Left ventricle myocardium inferior (tissue), 1 donor: ENCODE measurements around the gene RBFOX1. TPM values are rescaled to one million over a fixed set of nuclear protein-coding genes. Genes with fewer than 3 reads are reported as not detected.

Experiments
- DNase-seq: peaks from one replicate; pipeline ENCODE4 v3.0.0-alpha.2; 2020
- H3K27ac ChIP-seq: fragments of 200-600 bp; replicated peaks from 2 replicates; pipeline ENCODE4 v1.8.0; 2021
- H3K27me3 ChIP-seq: fragments of 200-600 bp; 2 replicates; pipeline ENCODE4 v1.8.0; 2021; ENCODE audit warnings: low read depth
- H3K36me3 ChIP-seq: fragments of 200-600 bp; 2 replicates; pipeline ENCODE4 v1.8.0; 2021
- H3K4me1 ChIP-seq: fragments of 200-600 bp; 2 replicates; pipeline ENCODE4 v1.8.0; 2021
- H3K4me3 ChIP-seq: fragments of 200-600 bp; 2 replicates; pipeline ENCODE4 v1.8.0; 2021; ENCODE audit warnings: mild to moderate bottlenecking, moderate library complexity
- H3K9me3 ChIP-seq: fragments of 200-600 bp; replicated peaks from 2 replicates; pipeline ENCODE4 v1.8.0; 2021
- intact Hi-C: fragments of 100-400 bp; cut with micrococcal nuclease; formaldehyde crosslinking; loops from one replicate; pipeline ENCODE4 v1.11.0; 2022
- total RNA-seq: library from RNA; stranded (reverse); fragmentation: NEBNext Ultra II Directional; extraction: Animal tissue kit (Norgen Biotek cat#: 25700); gene quantifications from one replicate; pipeline ENCODE4 v1.2.1, GENCODE V29; 2021
- TF ChIP-seq, protein P1 (sequence below): fragments of 200-600 bp; IDR thresholded peaks from 2 replicates; pipeline ENCODE4 v1.8.0; 2021; ENCODE audit warnings: antibody characterized with exemption, mild to moderate bottlenecking, borderline replicate concordance
- donor health status: DM: no; HTN: yes; CAD: no; lungs with severe emphysema.

Gene RBFOX1
- total RNA-seq, 1 donor from 2014 or later, result 71.8 TPM

DNA sequence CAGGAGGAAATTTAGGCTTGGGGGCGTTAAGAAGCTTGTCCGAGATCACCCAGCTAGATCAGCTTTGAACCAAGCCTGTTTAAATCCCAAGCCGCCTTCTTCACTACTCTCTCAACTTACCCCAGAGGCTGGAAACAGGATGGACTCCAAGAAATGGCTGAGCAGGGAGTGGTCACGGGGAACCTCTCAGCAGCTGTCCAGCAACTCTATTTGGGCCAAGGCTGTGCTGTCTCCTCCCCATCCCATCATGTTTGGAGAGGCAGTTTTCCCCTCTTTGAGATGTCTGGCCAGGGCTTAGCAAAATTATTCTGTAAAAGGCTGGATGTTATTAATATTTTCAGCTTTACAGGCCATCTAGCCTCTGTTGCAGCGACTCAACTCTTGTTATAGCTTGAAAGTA, 305.7 kb downstream of the RBFOX1 start:
- no peaks in the 10 kb centered on the region for H3K27me3 ChIP-seq
- no peaks in the 10 kb centered on the region for H3K9me3 ChIP-seq
- TF ChIP-seq, protein P1, sequence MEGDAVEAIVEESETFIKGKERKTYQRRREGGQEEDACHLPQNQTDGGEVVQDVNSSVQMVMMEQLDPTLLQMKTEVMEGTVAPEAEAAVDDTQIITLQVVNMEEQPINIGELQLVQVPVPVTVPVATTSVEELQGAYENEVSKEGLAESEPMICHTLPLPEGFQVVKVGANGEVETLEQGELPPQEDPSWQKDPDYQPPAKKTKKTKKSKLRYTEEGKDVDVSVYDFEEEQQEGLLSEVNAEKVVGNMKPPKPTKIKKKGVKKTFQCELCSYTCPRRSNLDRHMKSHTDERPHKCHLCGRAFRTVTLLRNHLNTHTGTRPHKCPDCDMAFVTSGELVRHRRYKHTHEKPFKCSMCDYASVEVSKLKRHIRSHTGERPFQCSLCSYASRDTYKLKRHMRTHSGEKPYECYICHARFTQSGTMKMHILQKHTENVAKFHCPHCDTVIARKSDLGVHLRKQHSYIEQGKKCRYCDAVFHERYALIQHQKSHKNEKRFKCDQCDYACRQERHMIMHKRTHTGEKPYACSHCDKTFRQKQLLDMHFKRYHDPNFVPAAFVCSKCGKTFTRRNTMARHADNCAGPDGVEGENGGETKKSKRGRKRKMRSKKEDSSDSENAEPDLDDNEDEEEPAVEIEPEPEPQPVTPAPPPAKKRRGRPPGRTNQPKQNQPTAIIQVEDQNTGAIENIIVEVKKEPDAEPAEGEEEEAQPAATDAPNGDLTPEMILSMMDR, result no peak
- no peak for DNase-seq
- H3K4me3 ChIP-seq, result no peak overlapping the region
- no peak overlapping the region for H3K27ac ChIP-seq
- no peaks in the 10 kb centered on the region for H3K4me1 ChIP-seq
- intact Hi-C loops, result no loop called here
- H3K36me3 ChIP-seq, result no peaks in the 10 kb centered on the region

DNA sequence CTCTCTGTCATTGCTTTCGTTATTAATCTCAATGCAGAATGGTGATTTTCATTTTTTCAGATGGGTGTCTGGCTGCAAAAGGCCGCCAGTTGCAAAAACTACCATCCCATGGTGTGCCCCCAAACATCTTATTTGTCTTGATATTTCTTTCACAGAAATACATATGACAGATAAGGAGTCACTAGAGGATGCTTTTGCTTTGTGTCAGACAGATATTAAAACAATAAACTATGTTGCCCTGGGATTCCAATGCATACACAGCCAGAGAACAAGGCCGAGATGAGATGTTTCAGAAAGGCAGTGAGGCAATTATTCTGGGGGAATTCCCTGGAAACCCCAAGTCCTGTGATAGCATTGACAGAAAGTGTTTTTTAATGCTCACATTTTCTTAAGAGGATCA, 307.7 kb downstream of the RBFOX1 start:
- intact Hi-C loops, result no loop called here
- Histone ChIP-seq H3K27me3 (no peaks in the 10 kb centered on the region), H3K9me3 (no peaks in the 10 kb centered on the region), H3K4me1 (no peaks in the 10 kb centered on the region), H3K4me3 (no peak overlapping the region), H3K27ac (no peak overlapping the region), H3K36me3 (no peaks in the 10 kb centered on the region)
- TF ChIP-seq, protein P1, result no peak
- no peak for DNase-seq

DNA sequence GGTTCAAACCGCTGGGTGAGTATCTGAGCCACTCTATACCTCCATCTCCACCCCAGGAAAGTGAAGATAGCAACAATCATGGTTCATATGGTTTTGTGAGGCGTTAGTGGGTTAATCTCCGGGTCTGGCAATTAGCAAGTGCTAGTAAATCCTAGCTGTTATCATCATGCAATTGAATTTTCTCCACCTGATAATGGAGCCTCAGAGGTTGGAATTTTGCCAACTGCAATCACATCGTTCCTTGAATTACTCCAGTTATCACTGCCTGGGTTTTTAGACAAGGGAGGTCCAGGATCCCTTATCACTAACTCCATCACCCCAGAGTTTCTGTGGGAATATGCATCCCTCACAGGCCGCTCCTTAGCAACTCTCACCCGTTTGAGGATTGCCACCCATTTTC, 311.5 kb downstream of the RBFOX1 start:
- Histone ChIP-seq H3K36me3 (no peaks in the 10 kb centered on the region), H3K9me3 (no peaks in the 10 kb centered on the region), H3K4me1 (no peaks in the 10 kb centered on the region), H3K27ac (no peak overlapping the region), H3K27me3 (no peaks in the 10 kb centered on the region), H3K4me3 (no peak overlapping the region)
- no peak for DNase-seq
- TF ChIP-seq, protein P1, result no peak
- intact Hi-C loops, result no loop called here

DNA sequence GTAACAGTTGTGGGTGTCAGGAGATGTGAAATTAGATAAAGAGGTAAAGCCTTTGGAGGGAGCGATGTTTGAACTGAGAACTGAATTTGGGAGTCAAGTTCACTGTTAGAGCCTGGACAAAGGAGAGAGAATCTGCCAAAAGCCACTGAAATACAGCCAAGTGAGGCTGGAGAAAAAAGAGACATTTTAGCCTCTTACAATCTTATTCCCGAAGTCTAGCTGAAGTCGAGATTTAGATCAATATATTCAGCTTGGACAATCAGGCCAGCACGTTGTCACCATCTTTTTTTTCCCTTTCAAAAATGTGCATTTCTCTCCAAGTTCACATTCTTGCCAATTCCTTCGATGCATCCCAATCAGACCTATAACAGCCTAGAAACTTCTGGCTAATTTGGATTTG, 312.2 kb downstream of the RBFOX1 start:
- no peak for DNase-seq
- TF ChIP-seq, protein P1, result no peak
- Histone ChIP-seq H3K36me3 (no peaks in the 10 kb centered on the region), H3K9me3 (no peaks in the 10 kb centered on the region), H3K4me1 (no peaks in the 10 kb centered on the region), H3K4me3 (no peak overlapping the region), H3K27me3 (no peaks in the 10 kb centered on the region), H3K27ac (no peak overlapping the region)
- intact Hi-C loops, result no loop called here

DNA sequence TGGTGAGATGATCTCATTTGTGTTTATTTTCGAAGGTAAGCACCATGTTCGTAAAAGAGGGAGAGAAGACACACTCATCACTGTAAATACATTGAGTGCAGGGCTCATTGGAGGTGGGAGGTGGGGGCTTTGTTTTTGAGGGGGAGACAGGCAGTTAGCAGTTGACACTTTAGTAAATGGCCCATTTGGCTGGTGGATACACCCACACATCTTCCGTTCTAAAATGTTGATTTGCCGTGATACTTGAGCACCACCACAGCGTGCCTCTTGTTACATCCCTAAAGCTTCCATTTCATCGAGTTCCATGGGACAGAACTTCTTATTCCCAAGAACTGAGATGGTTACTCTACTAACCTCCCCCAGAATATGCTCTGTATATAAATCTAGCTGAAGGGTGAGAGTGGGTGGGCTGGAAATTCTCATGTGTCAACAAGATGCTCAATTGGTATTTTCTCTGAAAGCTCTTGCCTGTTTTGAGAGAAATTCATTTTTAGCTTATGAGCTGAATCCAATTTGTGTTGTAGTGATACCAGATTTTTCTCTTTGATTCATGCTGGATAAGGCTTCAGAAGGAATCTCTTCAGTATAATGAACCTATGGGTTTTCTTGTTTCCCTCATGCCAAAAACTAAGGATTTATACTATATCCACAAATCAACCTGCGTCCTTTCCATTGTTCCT, 314.3 kb downstream of the RBFOX1 start:
- H3K9me3 ChIP-seq, result no peaks in the 10 kb centered on the region
- no peaks in the 10 kb centered on the region for H3K4me1 ChIP-seq
- no peaks in the 10 kb centered on the region for H3K27me3 ChIP-seq
- intact Hi-C loops, result no loop called here
- no peak for DNase-seq
- H3K36me3 ChIP-seq, result no peaks in the 10 kb centered on the region
- no peak overlapping the region for H3K27ac ChIP-seq
- H3K4me3 ChIP-seq, result no peak overlapping the region
- TF ChIP-seq, protein P1, result no peak
